Trophoblast cell (in vitro differentiated cells and primary cell): ENCODE data around the gene ZMYND15.

Source experiments
- DNase-seq, 2 donors: peaks; one replicate each; pipeline ENCODE4 v3.0.0-alpha.2; 2016
- H2AFZ ChIP-seq: 2 replicates; pipeline ENCODE4 v1.6.1; 2013; ENCODE audit warnings: low read length, moderate library complexity, mild to moderate bottlenecking; ENCODE audit not compliant: insufficient read depth, poor library complexity
- H2AK5ac ChIP-seq: 2 replicates; pipeline ENCODE4 v1.6.1; 2013; ENCODE audit warnings: mild to moderate bottlenecking, low read length
- H2BK120ac ChIP-seq: 2 replicates; pipeline ENCODE4 v1.6.1; 2013; ENCODE audit warnings: low read length, mild to moderate bottlenecking, moderate library complexity; ENCODE audit not compliant: insufficient read depth, poor library complexity
- H2BK12ac ChIP-seq: 2 replicates; pipeline ENCODE4 v1.6.1; 2013; ENCODE audit warnings: mild to moderate bottlenecking, low read length, moderate library complexity
- H2BK5ac ChIP-seq: 2 replicates; pipeline ENCODE4 v1.6.1; 2013; ENCODE audit warnings: low read length, low read depth, moderate library complexity, mild to moderate bottlenecking; ENCODE audit not compliant: poor library complexity
- H3K14ac ChIP-seq: 2 replicates; pipeline ENCODE4 v1.6.1; 2013; ENCODE audit warnings: mild to moderate bottlenecking, low read length
- H3K18ac ChIP-seq: 2 replicates; pipeline ENCODE4 v1.6.1; 2013; ENCODE audit warnings: mild to moderate bottlenecking, low read length
- H3K23ac ChIP-seq: 2 replicates; pipeline ENCODE4 v1.6.1; 2013; ENCODE audit warnings: low read length
- H3K27ac ChIP-seq: 2 replicates; pipeline ENCODE4 v1.5.1; 2013; ENCODE audit warnings: low read depth, mild to moderate bottlenecking, inconsistent platforms, low read length, moderate library complexity
- H3K27me3 ChIP-seq: 2 replicates; pipeline ENCODE4 v1.6.1; 2013; ENCODE audit warnings: inconsistent platforms, mild to moderate bottlenecking, low read length, moderate library complexity; ENCODE audit not compliant: insufficient read depth
- H3K36me3 ChIP-seq, 2 experiments: 1 replicate in 1 of 2; 2 replicates in 1 of 2; pipeline ENCODE4 v1.6.1; 2013; ENCODE audit warnings: low read length in 2 of 2, mild to moderate bottlenecking in 2 of 2, moderate library complexity in 1 of 2; ENCODE audit not compliant: insufficient read depth in 2 of 2, control insufficient read depth in 1 of 2
- H3K4ac ChIP-seq: 2 replicates; pipeline ENCODE4 v1.6.1; 2013; ENCODE audit warnings: low read depth, mild to moderate bottlenecking, low read length, moderate library complexity
- H3K4me1 ChIP-seq, 2 experiments: 1 replicate in 1 of 2; 2 replicates in 1 of 2; pipeline ENCODE4 v1.6.1; 2013; ENCODE audit warnings: low read length in 2 of 2, mild to moderate bottlenecking in 2 of 2, moderate library complexity in 1 of 2; ENCODE audit not compliant: insufficient read depth in 2 of 2, control insufficient read depth in 1 of 2
- H3K4me2 ChIP-seq: 2 replicates; pipeline ENCODE4 v1.6.1; 2013; ENCODE audit warnings: inconsistent platforms, mild to moderate bottlenecking, low read length, moderate library complexity
- H3K4me3 ChIP-seq: 2 replicates; pipeline ENCODE4 v1.5.1; 2013; ENCODE audit warnings: mild to moderate bottlenecking, low read depth, low read length, inconsistent platforms
- H3K79me1 ChIP-seq: one replicate; pipeline ENCODE4 v1.6.1; 2013; ENCODE audit warnings: low read length
- H3K79me2 ChIP-seq: 2 replicates; pipeline ENCODE4 v1.6.1; 2013; ENCODE audit warnings: low read length, mild to moderate bottlenecking; ENCODE audit not compliant: control insufficient read depth, insufficient read depth, poor library complexity
- H3K9ac ChIP-seq: 2 replicates; pipeline ENCODE4 v1.6.1; 2013; ENCODE audit warnings: mild to moderate bottlenecking, low read length
- H3K9me3 ChIP-seq: 2 replicates; pipeline ENCODE4 v1.6.1; 2013; ENCODE audit warnings: low read depth, mild to moderate bottlenecking, control low read depth, inconsistent platforms, low read length; ENCODE audit not compliant: insufficient read depth
- H4K12ac ChIP-seq: 2 replicates; pipeline ENCODE4 v1.6.1; 2013; ENCODE audit warnings: low read depth, mild to moderate bottlenecking, low read length, moderate library complexity
- H4K8ac ChIP-seq: 2 replicates; pipeline ENCODE4 v1.6.1; 2013; ENCODE audit warnings: low read depth, mild to moderate bottlenecking, low read length, moderate library complexity
- H4K91ac ChIP-seq: one replicate; pipeline ENCODE4 v1.6.1; 2013; ENCODE audit warnings: low read depth, mild to moderate bottlenecking, low read length, moderate library complexity
- WGBS: extraction: QIAGEN DNeasy Blood & Tissue Kit; methylation state at CpG from one replicate; pipeline ENCODE4 v1.1.7; 2013; ENCODE audit warnings: missing lambda C conversion rate; ENCODE audit not compliant: insufficient read length, insufficient coverage; ENCODE audit errors: extremely low coverage; 5-methylcytosine and 5-hydroxymethylcytosine counted together

ZMYND15 gene

GRCh38 chr17:4789951-4790704, 50.5 kb downstream of the ZMYND15 start:
- H3K79me1 ChIP-seq, result peaks cover 16% of the 10 kb centered on the region
- H3K14ac ChIP-seq, result peak overlapping the region; percentile 95
- H3K4me2 ChIP-seq, result peak overlapping the region; percentile 97
- no CpG with 5 or more reads among the region's 91 CpGs for WGBS
- peak overlapping the region; percentile 95 for H3K18ac ChIP-seq
- no peaks in the 10 kb centered on the region for H3K9me3 ChIP-seq
- peak overlapping the region; percentile 97 for H4K91ac ChIP-seq
- peak overlapping the region; percentile 94 for H2BK5ac ChIP-seq
- peak overlapping the region; percentile 97 for H3K27ac ChIP-seq
- no peaks in the 10 kb centered on the region for H3K27me3 ChIP-seq
- no peak overlapping the region for H3K23ac ChIP-seq
- H3K36me3 ChIP-seq, result no peaks in the 10 kb centered on the region
- H3K4me1 ChIP-seq, result peaks cover 6 to 8% of the 10 kb centered on the region in 2 experiments
- no peak overlapping the region for H2AK5ac ChIP-seq
- H4K8ac ChIP-seq, result peak overlapping the region; percentile 97
- H3K4ac ChIP-seq, result peak overlapping the region; percentile 78
- peak overlapping the region; percentile 88 for H3K4me3 ChIP-seq
- peak overlapping the region; percentile 85 for H2AFZ ChIP-seq
- peak overlapping the region; percentile 30 for H2BK12ac ChIP-seq
- peak overlapping the region; percentile 97 for H4K12ac ChIP-seq
- H2BK120ac ChIP-seq, result peak overlapping the region; percentile 93
- peak; percentile 83 to 88 for DNase-seq
- H3K9ac ChIP-seq, result peak overlapping the region; percentile 97
- peaks cover 11% of the 10 kb centered on the region for H3K79me2 ChIP-seq

GRCh38 chr17:4790705-4791088, 51.1 kb downstream of the ZMYND15 start:
- H3K4me1 ChIP-seq, result peaks cover 6 to 8% of the 10 kb centered on the region in 2 experiments
- no peaks in the 10 kb centered on the region for H3K27me3 ChIP-seq
- no peak overlapping the region for H2BK120ac ChIP-seq
- H4K12ac ChIP-seq, result no peak overlapping the region
- peak overlapping the region; percentile 87 for H4K8ac ChIP-seq
- H3K79me2 ChIP-seq, result peaks cover 11% of the 10 kb centered on the region
- peak overlapping the region; percentile 85 for H2AFZ ChIP-seq
- H3K27ac ChIP-seq, result peak overlapping the region; percentile 97
- no peaks in the 10 kb centered on the region for H3K36me3 ChIP-seq
- 100% methylated on average over 1 of the region's 7 CpGs for WGBS
- H2BK5ac ChIP-seq, result no peak overlapping the region
- no peak overlapping the region for H4K91ac ChIP-seq
- peak overlapping the region; percentile 19 for H3K14ac ChIP-seq
- H3K4me3 ChIP-seq, result peak overlapping the region; percentile 88
- no peak overlapping the region for H3K23ac ChIP-seq
- no peak overlapping the region for H3K4ac ChIP-seq
- DNase-seq, result no peak
- H3K18ac ChIP-seq, result no peak overlapping the region
- peak overlapping the region; percentile 16 for H3K9ac ChIP-seq
- H3K9me3 ChIP-seq, result no peaks in the 10 kb centered on the region
- H2BK12ac ChIP-seq, result no peak overlapping the region
- no peak overlapping the region for H2AK5ac ChIP-seq
- H3K4me2 ChIP-seq, result peak overlapping the region; percentile 97
- H3K79me1 ChIP-seq, result peaks cover 16% of the 10 kb centered on the region

DNA sequence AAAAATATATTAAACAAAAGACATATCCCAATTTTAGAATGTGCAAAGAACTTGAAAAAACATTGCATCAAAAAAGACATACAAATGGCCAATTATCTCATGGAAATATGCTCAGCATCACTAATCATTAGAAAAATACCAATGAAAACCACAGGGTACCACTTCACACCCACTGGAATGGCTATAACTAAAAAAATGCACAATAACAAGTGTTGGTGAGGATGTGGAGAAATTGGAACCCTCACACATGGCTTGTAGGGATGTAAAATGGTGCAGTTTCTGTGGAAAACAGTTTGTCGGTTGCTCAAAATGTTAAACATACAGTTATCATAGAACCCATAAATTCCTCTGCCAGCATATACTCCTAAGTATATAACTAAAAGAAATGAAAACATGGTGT, 55.5 kb downstream of the ZMYND15 start:
- no peaks in the 10 kb centered on the region for H3K27me3 ChIP-seq
- peaks cover 17 to 20% of the 10 kb centered on the region in 2 experiments for H3K36me3 ChIP-seq
- H3K4me3 ChIP-seq, result no peak overlapping the region
- H3K27ac ChIP-seq, result no peak overlapping the region
- WGBS, result no CpG with 5 or more reads among the region's 1 CpG
- peak overlapping the region; percentile 97 for H4K8ac ChIP-seq
- DNase-seq, result no peak
- H3K14ac ChIP-seq, result no peak overlapping the region
- H2AK5ac ChIP-seq, result no peak overlapping the region
- H3K4me2 ChIP-seq, result no peak overlapping the region
- H3K79me1 ChIP-seq, result peaks cover 8% of the 10 kb centered on the region
- H3K79me2 ChIP-seq, result peaks cover 4% of the 10 kb centered on the region
- no peak overlapping the region for H3K4ac ChIP-seq
- no peak overlapping the region for H2BK120ac ChIP-seq
- H3K9ac ChIP-seq, result no peak overlapping the region
- no peak overlapping the region for H4K12ac ChIP-seq
- H3K23ac ChIP-seq, result no peak overlapping the region
- H3K18ac ChIP-seq, result no peak overlapping the region
- H3K9me3 ChIP-seq, result no peaks in the 10 kb centered on the region
- no peak overlapping the region for H2BK12ac ChIP-seq
- H4K91ac ChIP-seq, result no peak overlapping the region
- no peak overlapping the region for H2BK5ac ChIP-seq
- peaks cover 2 to 6% of the 10 kb centered on the region in 2 experiments for H3K4me1 ChIP-seq
- H2AFZ ChIP-seq, result peak overlapping the region; percentile 73
